Measurements from ENCODE around the gene SLC22A31.

DNA sequence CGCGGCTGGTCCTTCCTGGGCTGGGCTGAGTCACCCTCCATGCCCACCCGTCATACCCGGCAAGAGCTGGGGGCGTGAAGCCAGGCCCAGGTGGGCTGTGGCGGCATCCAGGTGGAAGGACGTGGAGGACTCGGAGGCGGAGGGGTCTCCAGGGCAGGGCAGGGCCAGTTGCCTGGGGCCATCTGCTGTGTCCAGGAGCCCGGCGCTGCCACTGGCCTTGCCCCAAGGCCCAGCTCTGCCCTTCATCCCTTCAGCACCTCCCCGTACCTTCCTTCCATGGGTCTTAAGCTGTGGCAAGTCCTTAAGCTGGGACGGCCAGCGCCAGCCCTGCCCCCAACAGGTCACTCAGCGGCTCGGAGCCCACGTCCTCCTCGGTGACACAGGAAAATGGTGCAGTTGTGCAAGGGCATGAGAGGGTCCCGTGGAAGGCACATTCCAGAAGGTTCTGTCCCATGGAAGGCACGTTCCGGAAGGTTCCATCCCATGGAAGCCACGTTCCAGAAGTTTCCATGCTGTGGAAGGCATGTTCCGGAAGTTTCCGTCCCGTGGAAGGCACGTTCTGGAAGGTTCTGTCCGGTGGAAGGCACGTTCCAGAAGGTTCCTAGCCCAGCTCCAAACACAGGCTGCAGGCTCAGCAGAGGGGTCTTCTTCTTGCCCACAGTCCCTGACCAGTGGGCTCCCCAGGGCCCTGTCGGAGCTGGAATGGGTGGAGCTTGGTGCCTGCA, 39.2 kb downstream of the SLC22A31 start:
- TF ChIP-seq EZH2 (IDR thresholded peaks at IDR 0.05; ENCODE audit: insufficient read depth, poor library complexity, severe bottlenecking): no peak
- TF ChIP-seq EZH2phosphoT487 (IDR thresholded peaks at IDR 0.05; ENCODE audit: insufficient read depth, low read depth): no peak

Measured in GM23248 (cell line).